Heart right ventricle (tissue), 16 donors: Measurements from ENCODE around the gene KANK2. TPM values are rescaled to one million over a fixed set of nuclear protein-coding genes. Genes with fewer than 3 reads are reported as not detected.

Source experiments
- ATAC-seq, 8 donors: fragments of 200-7000 bp; cut with Tn5 transposase; one replicate each; pipeline ENCODE4 v1.9.1; 2020; ENCODE audit warnings: mild to moderate bottlenecking in 8 of 8, moderate library complexity in 8 of 8, moderate number of reproducible peaks in 1 of 8
- DNase-seq, 2 donors: peaks; one replicate each; pipeline ENCODE4 v3.0.0-alpha.2; 2020
- H3K27ac ChIP-seq, 10 donors: fragments of 200-600 bp; sonication (generic) in 2 of 10; one replicate each; pipeline versions ENCODE4 v1.5.0 to v1.8.0; 2020 to 2022; ENCODE audit warnings: mild to moderate bottlenecking in 3 of 10
- H3K27me3 ChIP-seq, 7 donors: fragments of 200-600 bp; one replicate each; pipeline ENCODE4 v1.8.0; 2021 to 2022; ENCODE audit warnings: mild to moderate bottlenecking in 2 of 7
- H3K36me3 ChIP-seq, 9 donors: fragments of 200-600 bp; sonication (generic) in 1 of 9; one replicate each; pipeline versions ENCODE4 v1.5.0 to v1.8.0; 2020 to 2022; ENCODE audit warnings: mild to moderate bottlenecking in 2 of 9
- H3K4me1 ChIP-seq, 9 donors: fragments of 200-600 bp; sonication (generic) in 1 of 9; one replicate each; pipeline versions ENCODE4 v1.5.0 to v1.8.0; 2020 to 2022; ENCODE audit warnings: mild to moderate bottlenecking in 4 of 9
- H3K4me3 ChIP-seq, 10 donors: fragments of 200-600 bp; sonication (generic) in 2 of 10; one replicate each; pipeline versions ENCODE4 v1.5.0 to v1.8.0; 2020 to 2022; ENCODE audit warnings: mild to moderate bottlenecking in 7 of 10, moderate library complexity in 2 of 10
- H3K9me3 ChIP-seq, 11 donors: fragments of 200-600 bp in 10 of 11; sonication (generic) in 2 of 11; one replicate each; pipeline versions ENCODE4 v1.5.0 to v1.8.0; 2013 to 2022; ENCODE audit warnings: mild to moderate bottlenecking in 2 of 11, control low read depth in 1 of 11, moderate library complexity in 1 of 11
- CTCF ChIP-seq, 9 donors: fragments of 200-600 bp; sonication (generic) in 2 of 9; IDR thresholded peaks; one replicate each; pipeline versions ENCODE4 v1.5.0 to v1.8.0; 2021 to 2022; ENCODE audit warnings: antibody characterized with exemption in 9 of 9, mild to moderate bottlenecking in 5 of 9, moderate library complexity in 1 of 9
- whole genome bisulfite sequencing, 2 donors: extraction: QIAGEN DNeasy Blood & Tissue Kit; methylation state at CpG; one replicate each; pipeline ENCODE4 v1.1.7; 2013; ENCODE audit warnings: inconsistent platforms in 1 of 2; 5-methylcytosine and 5-hydroxymethylcytosine counted together
- intact Hi-C, 10 donors: fragments of 100-400 bp; cut with DNase I; formaldehyde crosslinking; loops; one replicate each; pipeline versions ENCODE4 v1.11.1 to v1.14.2; 2022
- polyA plus RNA-seq, 2 donors: library from polyadenylated mRNA; stranded (reverse); fragments of 200-250 nt; gene quantifications; one replicate each; pipeline ENCODE4 v1.2.3, GENCODE V29; 2013
- total RNA-seq, 10 donors: library from RNA; stranded (reverse); fragmentation: NEBNext Ultra II Directional in 3 of 10; extraction: Animal tissue kit (Norgen Biotek cat#: 25700) in 3 of 10; gene quantifications; one replicate each; pipeline versions ENCODE4 v1.2.1 to v1.2.4, GENCODE V29; 2021 to 2023
- donor health status: Arrhythmogenic right ventricular cardiomyopathy.
- donor health status: ischemic (EF 13 %, LVEDD 7.1; RV severe dilation, severe dysfunction).
- donor health status: healthy with polysubstance abuse.
- donor health status: DM: no; HTN: yes; CAD: no.
- donor health status: DM: no; HTN: no; CAD: no.
- donor health status: ischemic (EF 25% LVEDD 6.9; RV normal size, moderate dysfunction).
- donor health status: ischemic (EF 25% LVEDD 5.7; RV mildly dilated, moderate dysfunction).
- donor health status: healthy.
- donor health status: DM: yes; HTN: yes; CAD: no.
- donor health status: Ischemic cardiomyopathy.
- donor health status: ischemic (EF 35%, LVEDD 5.7; RV mildly dilated, moderate dysfunction).
- donor health status: nonischemic (EF 11% LVEDD 7.7; RV severe dilation, severe dysfunction).
- donor health status: DM: yes; HTN: yes; CAD: no.
- donor health status: PGD.
- donor health status: ischemic (EF 29% LVEDD 5.4; RV normal size, mild dysfunction).
- donor health status: nonischemic (EF 23%, LVEDD 6.1; RV moderate dilation, normal function).

Gene KANK2
- total and polyA plus RNA-seq, 12 donors: 165 to 355 (median 298) TPM

GRCh38 chr19:11214387-11214786 lies 17.0 kb upstream of the KANK2 start:
- no peak for TF ChIP-seq CTCF (IDR thresholded peaks at IDR 0.05)
- H3K9me3 ChIP-seq: no peaks in the 10 kb centered on the region
- intact Hi-C loops: no loop called here
- no peaks in the 10 kb centered on the region for H3K27me3 ChIP-seq
- peaks cover 0 to 95% (median 38%) of the 10 kb centered on the region in 9 donors for H3K36me3 ChIP-seq
- DNase-seq: no peak
- no peak overlapping the region for H3K4me3 ChIP-seq
- H3K27ac ChIP-seq: no peak overlapping the region
- H3K4me1 ChIP-seq: no peaks in the 10 kb centered on the region
- WGBS, 2 donors: 94 to 95% methylated on average over 6 of the region's 6 CpGs
- no peak for ATAC-seq

DNA sequence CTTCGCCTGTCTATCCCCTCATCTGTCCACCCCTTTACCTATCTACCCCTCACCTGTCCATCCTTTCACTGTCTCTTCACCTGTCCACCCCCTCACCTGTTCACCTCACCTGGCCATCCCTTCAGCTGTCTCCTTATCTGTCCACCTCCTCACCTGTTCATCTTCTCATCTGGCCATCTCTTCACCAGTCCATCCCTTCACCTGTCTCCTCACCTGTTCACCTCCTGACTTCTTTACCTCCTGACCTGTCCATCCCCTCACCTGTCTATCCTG lies 13.2 kb upstream of the KANK2 start:
- H3K4me3 ChIP-seq: no peak overlapping the region
- ATAC-seq (no peak), DNase-seq (no peak)
- H3K4me1 ChIP-seq: peaks cover 0 to 1% (median 0%) of the 10 kb centered on the region in 9 donors
- peaks cover 0 to 94% (median 43%) of the 10 kb centered on the region in 9 donors for H3K36me3 ChIP-seq
- WGBS, 2 donors: 100% methylated on average over 1 of the region's 1 CpG
- H3K9me3 ChIP-seq: no peaks in the 10 kb centered on the region
- TF ChIP-seq CTCF (IDR thresholded peaks at IDR 0.05): no peak
- intact Hi-C loops: no loop called here
- H3K27ac ChIP-seq: no peak overlapping the region
- H3K27me3 ChIP-seq: no peaks in the 10 kb centered on the region

GRCh38 chr19:11209839-11210655 lies 12.7 kb upstream of the KANK2 start:
- DNase-seq (no peak), ATAC-seq (no peak)
- intact Hi-C loops: loop anchor here in 5 of 10 donors (5.0 to 10.0 kb wide), 2 partner anchors 173 to 175 kb away; no protein-coding TSS in a partner anchor
- Histone ChIP-seq H3K4me1 (peaks cover under 1 to 7% (median 4%) of the 10 kb centered on the region in 9 donors), H3K9me3 (no peaks in the 10 kb centered on the region), H3K4me3 (no peak overlapping the region), H3K27me3 (no peaks in the 10 kb centered on the region), H3K27ac (no peak overlapping the region), H3K36me3 (peaks cover 0 to 94% (median 42%) of the 10 kb centered on the region in 9 donors)
- WGBS, 2 donors: 77 to 90% methylated on average over 2 of the region's 2 CpGs
- TF ChIP-seq CTCF (IDR thresholded peaks at IDR 0.05): no peak

DNA sequence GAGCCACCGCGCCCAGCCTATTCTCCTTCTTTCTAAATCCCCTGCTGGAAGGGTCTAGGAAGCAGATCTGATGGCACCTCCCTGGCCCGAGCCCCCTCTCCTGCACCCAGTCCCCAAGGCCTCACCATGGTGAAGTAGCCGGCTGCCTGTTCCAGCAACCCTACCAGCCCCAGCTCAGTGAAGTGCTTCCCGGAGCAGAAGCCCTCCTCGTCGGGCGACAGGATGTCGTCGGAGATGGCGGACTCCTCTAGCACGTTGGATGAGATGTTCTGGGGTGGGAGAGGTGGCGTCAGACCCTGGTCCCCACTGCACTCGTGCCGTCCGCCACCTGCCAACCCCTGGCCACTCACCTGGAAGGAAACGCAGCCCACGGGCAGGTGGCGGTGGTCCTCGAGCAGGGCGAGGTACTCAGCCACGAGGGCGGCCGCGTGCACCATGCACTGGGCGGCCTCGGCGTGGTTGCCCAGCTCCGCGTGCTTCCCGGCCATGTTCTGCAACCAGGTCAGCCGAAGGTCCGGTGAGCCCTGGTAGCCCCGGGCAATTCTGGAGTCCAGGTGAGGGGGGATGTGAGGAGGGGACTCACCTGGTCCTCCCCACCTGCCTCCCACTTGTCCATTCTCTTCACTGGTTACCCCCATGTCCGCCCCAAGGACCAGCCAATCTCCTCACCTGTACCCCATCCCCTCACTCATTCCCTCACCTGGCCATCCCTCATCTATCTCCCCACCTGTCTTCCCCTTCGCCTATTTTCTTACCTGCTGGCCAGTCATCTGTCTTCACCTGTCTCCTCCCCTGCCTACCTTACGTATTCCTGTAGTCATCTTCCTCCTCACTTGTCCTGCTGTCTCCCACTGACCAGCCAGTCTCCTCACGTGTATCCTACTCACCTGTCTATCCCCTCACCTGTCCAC lies 11.5 kb upstream of the KANK2 start:
- 84 to 87% methylated on average over 34 to 38 of the region's 38 CpGs for WGBS, 2 donors
- peaks cover 6 to 19% (median 15%) of the 10 kb centered on the region in 9 donors for H3K4me1 ChIP-seq
- intact Hi-C loops: loop anchor here in 5 of 10 donors (5.0 to 10.0 kb wide), 2 partner anchors 172 to 174 kb away; no protein-coding TSS in a partner anchor
- DNase-seq (no peak), ATAC-seq (no peak)
- no peaks in the 10 kb centered on the region for H3K27me3 ChIP-seq
- no peak overlapping the region for H3K27ac ChIP-seq
- no peak for TF ChIP-seq CTCF (IDR thresholded peaks at IDR 0.05)
- no peak overlapping the region for H3K4me3 ChIP-seq
- peaks cover 0 to 93% (median 33%) of the 10 kb centered on the region in 9 donors for H3K36me3 ChIP-seq
- no peaks in the 10 kb centered on the region for H3K9me3 ChIP-seq
